Subcutaneous abdominal adipose tissue (tissue), 5 donors: ENCODE results near the gene SPATA12.
A peak's percentile ranks its signal among the peaks of the same experiment; 100 is the strongest.
"Not testable (repeated sequence)": the region's sequence is repeated elsewhere in the genome, so short reads cannot be mapped to it uniquely, and the experiment has no call there.

ENCODE experiments used
- H3K27ac ChIP-seq: one replicate; pipeline ENCODE4 v1.7.0; 2013; ENCODE audit warnings: low read depth, mild to moderate bottlenecking, inconsistent platforms, low read length, moderate library complexity
- H3K27me3 ChIP-seq, 5 donors: one replicate each; pipeline ENCODE4 v1.7.0; 2013; ENCODE audit warnings: low read length in 5 of 5, inconsistent platforms in 1 of 5; ENCODE audit not compliant: control insufficient read depth in 5 of 5, insufficient read depth in 4 of 5
- H3K36me3 ChIP-seq, 5 donors: one replicate each; pipeline ENCODE4 v1.7.0; 2013; ENCODE audit warnings: low read length in 5 of 5; ENCODE audit not compliant: control insufficient read depth in 5 of 5, insufficient read depth in 5 of 5
- H3K4me1 ChIP-seq, 5 donors: one replicate each; pipeline ENCODE4 v1.7.0; 2013; ENCODE audit warnings: low read length in 5 of 5, mild to moderate bottlenecking in 3 of 5, moderate library complexity in 1 of 5; ENCODE audit not compliant: control insufficient read depth in 5 of 5, insufficient read depth in 5 of 5
- H3K4me3 ChIP-seq, 5 donors: one replicate each; pipeline ENCODE4 v1.7.0; 2013; ENCODE audit warnings: low read length in 5 of 5, low read depth in 1 of 5
- H3K9ac ChIP-seq, 5 donors: one replicate each; pipeline ENCODE4 v1.7.0; 2013; ENCODE audit warnings: low read length in 5 of 5, mild to moderate bottlenecking in 4 of 5, moderate library complexity in 3 of 5
- H3K9me3 ChIP-seq, 5 donors: one replicate each; pipeline ENCODE4 v1.7.0; 2013; ENCODE audit warnings: low read length in 5 of 5; ENCODE audit not compliant: control insufficient read depth in 5 of 5
- donor health status: healthy.
- donor health status: healthy.
- donor health status: healthy.
- donor health status: healthy.
- donor health status: healthy.

Gene SPATA12

DNA sequence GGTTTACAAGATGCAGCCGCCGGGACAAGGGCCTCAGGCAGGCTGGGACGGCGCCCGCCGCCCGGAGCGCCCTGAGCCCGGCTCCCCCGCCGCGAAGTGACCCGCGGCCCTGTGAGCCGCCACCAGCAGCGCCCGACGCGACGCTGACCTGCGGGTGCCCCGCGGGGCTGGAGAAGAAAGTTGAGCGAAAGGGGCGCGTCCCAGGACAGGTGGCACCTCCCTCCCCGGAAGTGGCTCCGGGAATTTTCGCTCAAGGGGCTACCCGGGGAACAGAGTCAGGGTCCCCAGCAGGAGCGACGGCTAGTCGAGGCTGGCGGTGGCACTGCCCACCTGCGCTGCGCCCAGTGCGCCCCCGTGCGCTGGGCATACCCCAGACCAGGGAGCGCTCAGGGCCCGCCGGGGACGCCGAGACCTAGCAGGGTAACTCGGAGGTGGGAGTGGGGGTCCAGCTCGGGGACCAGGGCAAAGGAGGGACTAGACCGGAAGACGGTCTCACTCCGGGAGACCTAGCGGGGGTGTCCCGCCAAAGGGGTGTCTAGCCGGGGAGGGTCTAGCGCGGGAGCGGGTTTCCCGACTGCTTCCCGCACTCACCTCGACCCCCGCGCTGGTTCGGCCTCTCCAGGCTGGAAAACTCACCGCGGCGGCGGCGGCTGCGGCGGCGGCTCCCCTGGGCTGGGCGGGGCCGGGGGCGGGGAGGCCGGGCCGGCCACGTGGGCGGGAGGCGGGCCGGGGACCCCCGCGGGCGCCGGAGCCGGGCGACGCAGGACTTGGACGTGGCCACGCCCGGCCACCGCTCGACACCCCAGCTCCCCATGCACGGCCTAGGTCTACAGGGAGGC, 18.4 kb downstream of the SPATA12 start:
- no peaks in the 10 kb centered on the region for H3K9me3 ChIP-seq
- peak overlapping the region in 4 of 5 donors; percentile 61 to 82 (median 70) for H3K9ac ChIP-seq
- peak overlapping the region; percentile 16 for H3K27ac ChIP-seq
- peaks cover 0 to 16% (median 7%) of the 10 kb centered on the region in 5 donors for H3K27me3 ChIP-seq
- no peaks in the 10 kb centered on the region for H3K36me3 ChIP-seq
- peak overlapping the region; percentile 69 to 87 (median 81) for H3K4me3 ChIP-seq
- H3K4me1 ChIP-seq: peaks cover 5 to 21% (median 19%) of the 10 kb centered on the region in 5 donors

DNA sequence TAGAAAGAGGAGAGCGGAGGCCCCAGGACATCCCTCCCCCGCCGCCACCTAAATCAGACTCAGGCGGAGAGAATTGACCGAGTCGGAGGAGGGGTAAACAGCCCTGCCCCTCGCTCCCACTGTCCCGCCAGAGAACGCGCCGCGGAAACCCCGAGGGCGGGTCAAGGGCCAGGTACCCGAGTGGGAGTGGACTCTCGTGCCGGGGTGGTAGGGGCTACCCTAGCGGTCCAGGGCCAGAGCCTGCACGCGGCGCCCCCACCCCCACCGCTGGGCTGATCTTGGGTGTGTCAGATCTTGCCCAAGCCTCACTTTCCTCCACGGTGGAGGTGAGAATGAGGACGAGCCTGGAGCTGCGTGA, 19.0 kb downstream of the SPATA12 start:
- H3K36me3 ChIP-seq: no peaks in the 10 kb centered on the region
- H3K9ac ChIP-seq: peak overlapping the region in 2 of 5 donors; percentile 48 to 67
- H3K27me3 ChIP-seq: peaks cover 0 to 15% (median 7%) of the 10 kb centered on the region in 5 donors
- H3K27ac ChIP-seq: no peak overlapping the region
- H3K4me3 ChIP-seq: peak overlapping the region in 4 of 5 donors; percentile 58 to 78 (median 64)
- H3K4me1 ChIP-seq: peaks cover 5 to 21% (median 19%) of the 10 kb centered on the region in 5 donors
- no peaks in the 10 kb centered on the region for H3K9me3 ChIP-seq

DNA sequence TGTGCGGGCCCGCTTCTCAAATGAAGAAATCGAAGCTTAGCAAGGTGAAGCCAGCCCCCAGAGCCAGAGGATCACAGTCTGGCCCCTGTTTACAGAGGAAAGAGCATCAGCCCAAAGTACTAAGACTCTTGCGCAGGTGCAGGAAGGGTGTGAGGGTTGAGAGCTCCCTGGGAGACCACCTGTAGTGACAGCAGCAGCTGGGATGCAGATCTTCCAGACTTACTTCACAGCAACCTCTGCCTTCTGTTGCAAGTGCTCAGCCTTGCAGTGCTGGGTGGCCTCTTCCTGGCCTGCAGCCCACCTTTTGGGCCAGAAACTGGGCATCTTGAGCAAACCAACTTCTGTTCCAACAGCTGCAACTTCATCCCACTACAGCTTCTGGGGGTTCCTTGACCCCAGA, 19.7 kb downstream of the SPATA12 start:
- peaks cover 0 to 15% (median 7%) of the 10 kb centered on the region in 5 donors for H3K27me3 ChIP-seq
- no peak overlapping the region for H3K27ac ChIP-seq
- H3K9ac ChIP-seq: no peak overlapping the region
- no peaks in the 10 kb centered on the region for H3K9me3 ChIP-seq
- H3K36me3 ChIP-seq: no peaks in the 10 kb centered on the region
- no peak overlapping the region for H3K4me3 ChIP-seq
- H3K4me1 ChIP-seq: peaks cover 5 to 21% (median 18%) of the 10 kb centered on the region in 5 donors

DNA sequence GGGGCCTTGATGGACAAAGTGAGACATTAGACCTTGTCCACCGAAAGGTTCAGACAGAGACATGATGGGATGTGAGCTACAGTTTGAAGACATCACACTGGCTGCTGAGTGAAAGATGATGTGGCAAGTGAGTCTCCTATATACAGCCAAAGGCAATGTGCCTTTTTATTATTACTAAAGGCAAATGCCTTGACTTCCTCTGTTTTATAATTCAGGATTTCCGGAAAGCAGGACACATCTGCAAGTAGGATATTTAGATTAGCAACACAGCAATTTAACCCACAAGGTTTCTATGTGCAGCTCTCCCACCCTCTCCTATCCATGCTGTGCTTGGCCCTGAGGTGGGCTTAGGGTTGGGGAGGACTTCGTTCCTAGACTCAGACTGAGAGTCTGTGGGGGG, 20.7 kb downstream of the SPATA12 start:
- no peak overlapping the region for H3K9ac ChIP-seq
- peaks cover 0 to 14% (median 5%) of the 10 kb centered on the region in 5 donors for H3K27me3 ChIP-seq
- H3K36me3 ChIP-seq: no peaks in the 10 kb centered on the region
- no peak overlapping the region for H3K4me3 ChIP-seq
- no peaks in the 10 kb centered on the region for H3K9me3 ChIP-seq
- no peak overlapping the region for H3K27ac ChIP-seq
- H3K4me1 ChIP-seq: peaks cover 5 to 21% (median 18%) of the 10 kb centered on the region in 5 donors

DNA sequence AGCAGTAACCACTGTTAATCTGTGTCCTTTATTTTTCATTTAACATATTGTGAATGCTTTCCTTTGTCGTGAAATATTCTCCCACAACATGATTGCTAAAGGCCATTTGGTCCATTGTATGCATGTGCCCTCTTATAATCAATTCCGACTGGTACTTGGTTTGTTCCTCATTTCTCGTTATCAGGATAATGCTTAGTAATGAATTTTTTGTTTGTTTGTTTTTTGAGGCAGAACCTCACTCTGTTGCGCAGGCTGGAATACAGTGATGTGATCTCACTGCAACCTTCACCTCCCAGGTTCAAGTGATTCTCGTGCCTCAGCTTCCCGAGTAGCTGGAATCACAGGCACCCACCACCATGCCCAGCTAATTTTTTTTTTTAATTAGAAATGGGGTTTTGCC, 22.0 kb downstream of the SPATA12 start:
- Histone ChIP-seq H3K9me3 (no peaks in the 10 kb centered on the region), H3K4me3 (no peak overlapping the region), H3K27ac (no peak overlapping the region), H3K36me3 (no peaks in the 10 kb centered on the region), H3K4me1 (peaks cover 5 to 26% (median 19%) of the 10 kb centered on the region in 5 donors), H3K9ac (no peak overlapping the region), H3K27me3 (peaks cover 0 to 7% (median 0%) of the 10 kb centered on the region in 5 donors)

DNA sequence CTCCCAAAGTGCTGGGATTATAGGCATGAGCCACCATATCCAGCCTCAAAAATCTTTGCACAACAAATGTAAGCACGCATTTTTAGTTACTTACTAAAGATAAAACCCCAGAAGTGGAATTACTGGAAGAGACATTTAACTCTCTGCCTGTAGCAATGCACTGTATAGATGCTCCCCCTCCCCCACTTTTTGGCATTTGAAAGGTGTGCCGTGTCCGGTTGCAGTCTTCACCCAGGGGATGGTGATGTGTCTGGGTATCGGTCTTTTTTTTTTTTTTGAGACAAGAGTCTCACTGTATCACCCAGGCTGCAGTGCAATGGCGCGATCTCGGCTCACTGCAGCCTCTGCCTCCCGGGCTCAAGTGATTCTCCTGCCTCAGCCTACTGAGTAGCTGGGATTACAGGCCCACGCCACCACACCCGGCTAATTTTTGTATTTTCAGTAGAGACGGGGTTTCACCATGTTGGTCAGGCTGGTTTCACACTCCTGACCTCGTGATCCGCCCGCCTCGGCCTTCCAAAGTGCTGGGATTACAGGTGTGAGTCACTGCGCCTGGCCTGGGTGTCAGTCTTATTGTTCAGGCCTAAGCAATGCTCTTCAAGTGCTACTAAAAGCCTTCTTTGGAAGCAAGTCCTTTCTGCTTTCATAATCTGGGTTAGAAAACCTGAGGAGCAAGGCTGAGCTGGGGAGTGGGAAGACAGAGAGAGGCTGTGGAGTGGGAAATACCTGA, 23.0 kb downstream of the SPATA12 start:
- not testable (repeated sequence) for H3K36me3 ChIP-seq, H3K4me3 ChIP-seq, H3K27me3 ChIP-seq, H3K27ac ChIP-seq, H3K9ac ChIP-seq, H3K9me3 ChIP-seq
- peaks cover 0 to 19% (median 11%) of the 10 kb centered on the region in 5 donors for H3K4me1 ChIP-seq

DNA sequence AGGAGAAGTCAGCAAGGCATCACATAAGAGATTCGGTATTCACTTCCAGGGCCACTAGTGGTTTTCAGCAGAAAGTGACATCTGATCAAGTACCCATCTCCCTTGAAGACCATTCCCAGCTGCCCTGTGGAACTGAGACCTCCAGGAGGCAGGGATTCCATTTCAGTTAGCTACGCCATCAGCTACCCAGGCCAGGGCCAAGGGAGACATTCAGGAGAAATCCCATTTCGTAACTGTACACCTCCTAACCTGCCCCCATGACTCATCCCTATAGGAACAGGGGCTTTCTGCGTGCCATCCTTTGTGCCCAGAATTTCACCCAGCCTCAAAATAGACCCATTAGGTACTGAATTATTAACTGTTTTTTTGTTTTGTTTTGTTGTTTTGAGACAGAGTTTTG, 24.7 kb downstream of the SPATA12 start:
- Histone ChIP-seq H3K27me3 (no peaks in the 10 kb centered on the region), H3K9ac (no peak overlapping the region), H3K4me1 (peaks cover 0 to 9% (median 0%) of the 10 kb centered on the region in 5 donors), H3K9me3 (no peaks in the 10 kb centered on the region), H3K27ac (no peak overlapping the region), H3K4me3 (no peak overlapping the region), H3K36me3 (no peaks in the 10 kb centered on the region)

DNA sequence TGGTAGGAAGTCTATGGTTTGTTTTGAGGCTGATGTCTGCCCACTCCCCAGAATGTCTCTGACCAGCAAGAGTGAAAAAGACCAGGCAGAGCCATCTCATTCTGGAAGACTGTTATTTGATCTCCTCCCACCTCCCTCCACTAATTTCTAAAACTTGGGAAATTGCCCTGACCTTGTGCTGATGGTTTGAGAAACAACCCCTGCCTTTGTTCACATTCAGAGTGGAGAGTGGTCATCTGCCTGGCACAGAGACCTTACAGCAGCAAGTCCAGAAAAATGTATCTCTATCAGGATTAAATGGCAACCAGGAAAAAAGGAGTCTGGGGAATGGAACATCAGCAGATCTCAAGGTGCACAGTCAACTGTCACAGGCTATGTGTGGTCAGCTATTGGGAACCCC, 25.7 kb downstream of the SPATA12 start:
- Histone ChIP-seq H3K27me3 (no peaks in the 10 kb centered on the region), H3K36me3 (no peaks in the 10 kb centered on the region), H3K27ac (no peak overlapping the region), H3K9me3 (no peaks in the 10 kb centered on the region), H3K4me3 (no peak overlapping the region), H3K4me1 (peaks cover 0 to 9% (median 0%) of the 10 kb centered on the region in 5 donors), H3K9ac (no peak overlapping the region)

DNA sequence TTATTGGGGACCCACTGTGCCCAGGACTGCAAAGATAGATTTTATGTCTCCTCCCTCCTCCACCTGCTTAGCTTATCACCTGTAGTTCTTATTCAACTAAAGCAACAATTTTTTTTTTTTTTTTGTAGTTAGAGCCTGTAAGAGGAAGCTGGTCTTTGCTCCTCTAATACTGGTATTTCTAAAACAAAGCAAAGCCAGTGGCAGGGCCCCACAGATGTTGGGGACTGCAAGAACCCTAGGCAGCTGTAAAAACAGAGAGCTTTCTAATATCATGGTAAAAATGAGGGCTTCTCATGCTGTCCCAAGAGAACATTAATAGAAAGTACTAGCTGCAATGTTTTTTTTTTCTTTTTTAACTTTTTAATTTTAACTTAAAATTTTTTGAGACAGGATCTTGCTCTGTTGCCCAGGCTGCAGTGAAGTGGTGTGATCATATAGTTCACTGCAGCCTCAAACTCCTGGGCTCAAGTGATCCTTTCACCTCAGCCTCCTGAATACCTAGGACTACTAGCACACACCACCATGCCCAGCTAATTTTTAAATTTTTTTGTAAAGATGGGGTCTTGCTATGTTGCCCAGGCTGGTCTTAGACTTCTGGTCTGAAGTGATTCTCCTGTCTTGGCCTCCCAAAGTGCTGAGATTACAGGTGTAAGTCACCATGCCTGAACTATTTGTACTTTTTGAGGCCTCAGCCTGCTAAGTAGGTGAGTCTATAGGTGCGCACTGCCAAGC, 27.1 kb downstream of the SPATA12 start:
- Histone ChIP-seq H3K36me3 (no peaks in the 10 kb centered on the region), H3K4me3 (no peak overlapping the region), H3K4me1 (peaks cover 0 to 18% (median 6%) of the 10 kb centered on the region in 5 donors), H3K9ac (no peak overlapping the region), H3K27ac (no peak overlapping the region), H3K9me3 (no peaks in the 10 kb centered on the region), H3K27me3 (no peaks in the 10 kb centered on the region)
